ENCODE data around the gene FASN. TPM values are rescaled to one million over a fixed set of nuclear protein-coding genes. Genes with fewer than 3 reads are reported as not detected.

Gene FASN
- total RNA-seq, 2 donors from 2014 or later = 90.5 to 91.2 TPM

- peaks cover 0 to 1% of the 10 kb centered on the region in 2 donors for H3K36me3 Mint-ChIP-seq (ENCODE audit: insufficient read depth in 2 of 2)
- H3K4me3 Mint-ChIP-seq = no peak overlapping the region
- no peaks in the 10 kb centered on the region for H3K27me3 Mint-ChIP-seq (ENCODE audit: low read depth)
- ATAC-seq (replicated peaks in 1 of 2) = no peak
- no peaks in the 10 kb centered on the region for H3K9me3 Mint-ChIP-seq
- peaks cover 14% of the 10 kb centered on the region for H3K4me1 Mint-ChIP-seq (ENCODE audit: low read depth)
- H3K27ac Mint-ChIP-seq = no peak overlapping the region
- no peak for DNase-seq
Observed at GRCh38 chr17:82092995-82093751, 4.9 kb downstream of the FASN start.

- ATAC-seq (replicated peaks in 1 of 2) (no peak), DNase-seq (no peak)
- Mint-ChIP-seq H3K4me3 (no peak overlapping the region), H3K36me3 (ENCODE audit: insufficient read depth in 2 of 2) (peaks cover 1 to 2% of the 10 kb centered on the region in 2 donors), H3K9me3 (no peaks in the 10 kb centered on the region), H3K4me1 (ENCODE audit: low read depth) (peaks cover 14% of the 10 kb centered on the region), H3K27me3 (ENCODE audit: low read depth) (no peaks in the 10 kb centered on the region), H3K27ac (no peak overlapping the region)
Observed at GRCh38 chr17:82092628-82092994, 5.4 kb downstream of the FASN start.

GRCh38 chr17:82092094-82092586, 5.9 kb downstream of the FASN start:
- Mint-ChIP-seq H3K4me1 (ENCODE audit: low read depth) (peaks cover 14% of the 10 kb centered on the region), H3K9me3 (no peaks in the 10 kb centered on the region), H3K27ac (no peak overlapping the region), H3K27me3 (ENCODE audit: low read depth) (no peaks in the 10 kb centered on the region), H3K4me3 (no peak overlapping the region), H3K36me3 (ENCODE audit: insufficient read depth in 2 of 2) (peaks cover 1 to 2% of the 10 kb centered on the region in 2 donors)
- no peak for DNase-seq
- no peak for ATAC-seq (replicated peaks in 1 of 2)

GRCh38 chr17:82091264-82092066, 6.6 kb downstream of the FASN start:
- no peaks in the 10 kb centered on the region for H3K9me3 Mint-ChIP-seq
- peaks cover 1 to 2% of the 10 kb centered on the region in 2 donors for H3K36me3 Mint-ChIP-seq (ENCODE audit: insufficient read depth in 2 of 2)
- H3K27ac Mint-ChIP-seq = no peak overlapping the region
- no peak for ATAC-seq (replicated peaks in 1 of 2)
- no peaks in the 10 kb centered on the region for H3K27me3 Mint-ChIP-seq (ENCODE audit: low read depth)
- no peak overlapping the region for H3K4me3 Mint-ChIP-seq
- DNase-seq = no peak
- peaks cover 9% of the 10 kb centered on the region for H3K4me1 Mint-ChIP-seq (ENCODE audit: low read depth)

- no peak for ATAC-seq (replicated peaks in 1 of 2)
- Mint-ChIP-seq H3K9me3 (no peaks in the 10 kb centered on the region), H3K27ac (no peak overlapping the region), H3K36me3 (ENCODE audit: insufficient read depth in 2 of 2) (peaks cover 1 to 2% of the 10 kb centered on the region in 2 donors), H3K27me3 (ENCODE audit: low read depth) (no peaks in the 10 kb centered on the region), H3K4me3 (no peak overlapping the region), H3K4me1 (ENCODE audit: low read depth) (peaks cover 2% of the 10 kb centered on the region)
- DNase-seq = no peak
Observed at GRCh38 chr17:82090549-82091263, 7.3 kb downstream of the FASN start.

GRCh38 chr17:82089723-82090548, 8.1 kb downstream of the FASN start:
- H3K4me3 Mint-ChIP-seq = no peak overlapping the region
- no peak for DNase-seq
- no peak for ATAC-seq (replicated peaks in 1 of 2)
- no peak overlapping the region for H3K27ac Mint-ChIP-seq
- H3K4me1 Mint-ChIP-seq (ENCODE audit: low read depth) = no peaks in the 10 kb centered on the region
- no peaks in the 10 kb centered on the region for H3K9me3 Mint-ChIP-seq
- H3K36me3 Mint-ChIP-seq (ENCODE audit: insufficient read depth in 2 of 2) = peaks cover 1 to 2% of the 10 kb centered on the region in 2 donors
- H3K27me3 Mint-ChIP-seq (ENCODE audit: low read depth) = no peaks in the 10 kb centered on the region

GRCh38 chr17:82088838-82089722, 9.0 kb downstream of the FASN start:
- no peak for DNase-seq
- H3K9me3 Mint-ChIP-seq = no peaks in the 10 kb centered on the region

GRCh38 chr17:82087961-82088837, 9.8 kb downstream of the FASN start:
- H3K4me1 Mint-ChIP-seq (ENCODE audit: low read depth) = no peaks in the 10 kb centered on the region
- H3K27ac Mint-ChIP-seq = no peak overlapping the region
- no peaks in the 10 kb centered on the region for H3K27me3 Mint-ChIP-seq (ENCODE audit: low read depth)
- DNase-seq (no peak), ATAC-seq (replicated peaks in 1 of 2) (no peak)
- no peak overlapping the region for H3K4me3 Mint-ChIP-seq
- no peaks in the 10 kb centered on the region for H3K9me3 Mint-ChIP-seq
- H3K36me3 Mint-ChIP-seq (ENCODE audit: insufficient read depth in 2 of 2) = peaks cover 1 to 2% of the 10 kb centered on the region in 2 donors

More at GRCh38 chr17:82088838-82089722, 9.0 kb downstream of the FASN start:
- Mint-ChIP-seq H3K4me3 (no peak overlapping the region), H3K36me3 (ENCODE audit: insufficient read depth in 2 of 2) (peaks cover 1 to 2% of the 10 kb centered on the region in 2 donors), H3K27ac (no peak overlapping the region), H3K27me3 (ENCODE audit: low read depth) (no peaks in the 10 kb centered on the region), H3K4me1 (ENCODE audit: low read depth) (no peaks in the 10 kb centered on the region)
- no peak for ATAC-seq (replicated peaks in 1 of 2)

GRCh38 chr17:82086941-82087906, 10.8 kb downstream of the FASN start:
- ATAC-seq (replicated peaks in 1 of 2) (no peak), DNase-seq (no peak)
- Mint-ChIP-seq H3K9me3 (no peaks in the 10 kb centered on the region), H3K27ac (no peak overlapping the region), H3K36me3 (ENCODE audit: insufficient read depth in 2 of 2) (peaks cover 2 to 3% of the 10 kb centered on the region in 2 donors), H3K4me1 (ENCODE audit: low read depth) (no peaks in the 10 kb centered on the region), H3K27me3 (ENCODE audit: low read depth) (no peaks in the 10 kb centered on the region), H3K4me3 (no peak overlapping the region)

GRCh38 chr17:82085931-82086764, 11.9 kb downstream of the FASN start:
- no peaks in the 10 kb centered on the region for H3K4me1 Mint-ChIP-seq (ENCODE audit: low read depth)
- ATAC-seq (replicated peaks in 1 of 2) (no peak), DNase-seq (no peak)
- H3K27ac Mint-ChIP-seq = no peak overlapping the region
- peaks cover 2 to 3% of the 10 kb centered on the region in 2 donors for H3K36me3 Mint-ChIP-seq (ENCODE audit: insufficient read depth in 2 of 2)
- no peaks in the 10 kb centered on the region for H3K27me3 Mint-ChIP-seq (ENCODE audit: low read depth)
- no peaks in the 10 kb centered on the region for H3K9me3 Mint-ChIP-seq
- H3K4me3 Mint-ChIP-seq = no peak overlapping the region
